Measurements from ENCODE around the gene GABRB2.

Gene GABRB2

DNA sequence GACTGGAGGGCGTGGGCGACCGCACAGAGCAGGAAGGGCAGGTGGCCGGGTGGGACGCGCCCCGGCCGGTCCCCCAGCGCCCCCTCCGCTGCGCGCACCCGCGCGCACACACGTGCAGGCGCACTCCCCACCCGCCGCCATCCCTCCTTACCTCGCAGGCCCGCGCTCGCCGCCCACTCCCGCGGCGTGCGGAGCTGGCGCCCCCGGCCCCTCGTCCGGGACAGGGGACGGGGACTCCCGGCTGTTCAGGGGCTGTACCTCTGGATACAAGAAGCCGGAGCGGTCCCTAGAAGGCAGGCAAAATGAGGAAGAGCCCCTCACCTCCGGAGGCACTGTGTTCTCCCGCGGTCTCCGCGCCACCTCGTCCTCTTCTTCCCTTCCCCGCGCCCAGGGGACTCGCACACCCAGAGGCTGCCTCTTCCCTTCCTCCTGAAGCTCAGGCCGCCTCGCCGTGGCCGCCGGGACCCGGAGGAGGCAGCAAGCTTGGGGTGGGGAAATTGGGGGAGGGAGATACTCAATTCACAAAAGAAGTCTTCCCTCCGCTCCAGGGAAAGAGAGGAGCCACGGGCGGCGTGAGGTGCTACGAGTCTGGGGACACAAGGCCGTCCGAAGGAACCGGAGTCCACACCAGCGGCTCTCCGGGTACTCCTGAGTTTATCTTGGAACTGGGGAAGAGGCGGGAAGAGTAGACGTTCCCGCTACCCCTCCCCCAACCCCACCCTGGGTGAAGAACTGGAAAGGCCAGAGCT lies 1.4 kb upstream of the GABRB2 start:
- DNase-seq (ENCODE audit: insufficient read length, low spot score) = no peak
- TF ChIP-seq SPI1 (IDR thresholded peaks at IDR 0.05; ENCODE audit: low read depth, low read length) = no peak
- no peak for TF ChIP-seq POLR2A (IDR thresholded peaks at IDR 0.05; ENCODE audit: low read depth, low read length)
- TF ChIP-seq POU2F2 (IDR thresholded peaks at IDR 0.05; ENCODE audit: low read depth, low read length) = no peak
- TF ChIP-seq TAF1 (IDR thresholded peaks at IDR 0.05; ENCODE audit: low read depth, low read length) = no peak
- TF ChIP-seq POLR2AphosphoS5 (IDR thresholded peaks at IDR 0.05; ENCODE audit: low read depth, low read length) = no peak
- TF ChIP-seq PAX5 (IDR thresholded peaks at IDR 0.05; ENCODE audit: insufficient read depth, low read length, severe bottlenecking) = no peak
- FAIRE-seq = no peak

DNA sequence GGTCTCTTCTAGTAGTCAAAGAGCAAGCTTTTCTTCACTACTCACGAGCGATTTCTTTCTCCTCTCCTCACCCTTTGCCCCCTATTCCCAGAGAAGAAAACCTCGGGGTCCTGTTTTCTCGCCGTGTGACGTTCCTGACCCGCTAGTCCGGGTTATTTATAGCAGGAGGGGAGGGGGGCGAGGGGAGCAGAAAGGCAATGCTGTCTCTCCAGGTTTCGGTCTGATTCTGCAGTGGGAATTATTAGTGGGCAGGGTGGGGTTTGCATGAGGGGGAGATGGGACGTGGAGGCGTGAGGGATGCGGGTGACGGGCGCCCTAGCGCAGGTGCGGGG lies 847 bp upstream of the GABRB2 start:
- TF ChIP-seq POLR2A (IDR thresholded peaks at IDR 0.05; ENCODE audit: low read depth, low read length) (no peak), SPI1 (IDR thresholded peaks at IDR 0.05; ENCODE audit: low read depth, low read length) (no peak), TAF1 (IDR thresholded peaks at IDR 0.05; ENCODE audit: low read depth, low read length) (no peak), POU2F2 (IDR thresholded peaks at IDR 0.05; ENCODE audit: low read depth, low read length) (no peak), POLR2AphosphoS5 (IDR thresholded peaks at IDR 0.05; ENCODE audit: low read depth, low read length) (no peak), PAX5 (IDR thresholded peaks at IDR 0.05; ENCODE audit: insufficient read depth, low read length, severe bottlenecking) (no peak)
- FAIRE-seq (no peak), DNase-seq (ENCODE audit: insufficient read length, low spot score) (no peak)

GRCh38 chr5:161546095-161546469 lies 443 bp downstream of the GABRB2 start:
- no peak for TF ChIP-seq POLR2A (IDR thresholded peaks at IDR 0.05; ENCODE audit: low read depth, low read length)
- TF ChIP-seq POU2F2 (IDR thresholded peaks at IDR 0.05; ENCODE audit: low read depth, low read length) = no peak
- TF ChIP-seq SPI1 (IDR thresholded peaks at IDR 0.05; ENCODE audit: low read depth, low read length) = no peak
- no peak for TF ChIP-seq PAX5 (IDR thresholded peaks at IDR 0.05; ENCODE audit: insufficient read depth, low read length, severe bottlenecking)
- no peak for TF ChIP-seq TAF1 (IDR thresholded peaks at IDR 0.05; ENCODE audit: low read depth, low read length)
- no peak for TF ChIP-seq POLR2AphosphoS5 (IDR thresholded peaks at IDR 0.05; ENCODE audit: low read depth, low read length)
- no peak for DNase-seq (ENCODE audit: insufficient read length, low spot score)
- no peak for FAIRE-seq

DNA sequence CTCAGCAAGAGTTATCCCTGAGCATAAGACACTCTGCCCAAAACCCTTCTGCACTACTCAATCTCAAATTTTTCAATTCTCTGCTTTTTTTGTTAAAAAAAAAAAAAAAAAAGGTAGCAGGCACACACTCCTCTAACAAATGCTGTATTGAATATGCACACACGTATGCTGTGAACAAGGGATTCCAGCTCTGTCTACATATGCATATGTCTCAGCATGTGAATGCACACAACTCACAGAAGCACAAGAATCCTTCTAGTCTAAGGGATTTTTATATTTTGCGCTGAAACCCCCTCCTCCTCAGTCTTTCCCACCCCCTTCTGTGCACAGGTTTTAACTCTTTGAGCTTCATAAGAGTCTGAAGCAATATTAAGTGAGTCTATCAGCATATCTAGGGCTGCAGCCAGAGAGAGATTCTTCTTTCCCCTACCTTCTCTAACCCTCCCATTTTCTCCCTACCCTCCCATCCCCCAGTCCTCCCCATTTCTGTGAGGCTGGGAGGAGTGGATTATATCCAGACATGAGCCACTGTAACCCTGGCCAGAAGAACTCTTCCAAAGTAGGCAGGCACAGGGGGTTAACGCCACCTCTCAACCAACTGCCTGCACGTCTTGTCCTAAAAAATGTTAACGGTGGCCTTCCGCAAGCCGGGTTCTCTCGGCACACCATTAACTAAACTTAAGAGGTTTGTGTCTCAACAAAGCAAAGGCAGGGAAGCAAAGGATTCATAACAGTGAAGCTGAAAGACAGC lies 1.0 kb downstream of the GABRB2 start:
- FAIRE-seq (no peak), DNase-seq (ENCODE audit: insufficient read length, low spot score) (no peak)
- TF ChIP-seq POLR2A (IDR thresholded peaks at IDR 0.05; ENCODE audit: low read depth, low read length) (no peak), POU2F2 (IDR thresholded peaks at IDR 0.05; ENCODE audit: low read depth, low read length) (no peak), TAF1 (IDR thresholded peaks at IDR 0.05; ENCODE audit: low read depth, low read length) (no peak), PAX5 (IDR thresholded peaks at IDR 0.05; ENCODE audit: insufficient read depth, low read length, severe bottlenecking) (no peak), POLR2AphosphoS5 (IDR thresholded peaks at IDR 0.05; ENCODE audit: low read depth, low read length) (no peak), SPI1 (IDR thresholded peaks at IDR 0.05; ENCODE audit: low read depth, low read length) (no peak)

DNA sequence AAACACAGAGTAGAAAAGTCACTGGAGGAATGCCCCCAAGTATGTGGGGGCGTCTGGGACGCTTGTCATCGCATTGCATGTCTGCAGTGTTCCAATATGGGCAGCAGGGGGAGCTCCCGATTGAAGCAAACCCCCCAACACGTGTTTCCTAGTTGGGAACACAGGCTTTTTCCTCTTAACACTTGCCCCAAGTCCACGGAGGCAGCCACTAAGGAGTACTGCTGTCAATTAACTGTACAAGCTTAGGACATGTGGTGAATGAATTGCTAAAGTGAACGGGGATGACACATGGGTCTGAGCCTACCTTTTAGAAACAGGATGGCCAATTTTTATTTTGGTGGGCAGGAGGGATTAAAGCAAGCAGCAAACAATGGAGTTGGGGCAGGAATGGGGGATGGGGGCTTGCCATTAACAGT lies 2.2 kb downstream of the GABRB2 start:
- peak; percentile 74 for FAIRE-seq
- DNase-seq (ENCODE audit: insufficient read length, low spot score) = no peak
- no peak for TF ChIP-seq TAF1 (IDR thresholded peaks at IDR 0.05; ENCODE audit: low read depth, low read length)
- TF ChIP-seq POLR2AphosphoS5 (IDR thresholded peaks at IDR 0.05; ENCODE audit: low read depth, low read length) = no peak
- TF ChIP-seq SPI1 (IDR thresholded peaks at IDR 0.05; ENCODE audit: low read depth, low read length) = no peak
- TF ChIP-seq POU2F2 (IDR thresholded peaks at IDR 0.05; ENCODE audit: low read depth, low read length) = no peak
- no peak for TF ChIP-seq POLR2A (IDR thresholded peaks at IDR 0.05; ENCODE audit: low read depth, low read length)
- no peak for TF ChIP-seq PAX5 (IDR thresholded peaks at IDR 0.05; ENCODE audit: insufficient read depth, low read length, severe bottlenecking)

DNA sequence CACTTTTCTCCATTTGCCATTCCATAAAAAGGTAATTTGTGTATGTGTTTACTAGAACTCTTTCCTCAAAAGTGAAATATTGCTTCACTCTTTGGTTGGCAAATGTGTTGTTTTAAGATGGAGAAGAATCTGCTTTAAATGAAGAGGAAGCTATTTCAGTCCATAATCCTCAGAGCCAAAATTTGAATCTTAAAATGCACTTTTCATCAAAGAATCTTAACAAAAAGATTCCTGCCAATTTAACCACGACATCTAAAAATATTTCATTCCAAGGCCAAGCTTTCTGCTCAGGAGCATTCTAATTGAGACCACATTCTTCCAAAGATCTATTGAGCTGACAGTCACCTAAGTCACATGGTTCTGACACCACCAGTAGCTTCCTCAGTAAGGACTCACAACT lies 7.5 kb downstream of the GABRB2 start:
- TF ChIP-seq SPI1 (IDR thresholded peaks at IDR 0.05; ENCODE audit: low read depth, low read length) (no peak), POU2F2 (IDR thresholded peaks at IDR 0.05; ENCODE audit: low read depth, low read length) (no peak), POLR2AphosphoS5 (IDR thresholded peaks at IDR 0.05; ENCODE audit: low read depth, low read length) (no peak), PAX5 (IDR thresholded peaks at IDR 0.05; ENCODE audit: insufficient read depth, low read length, severe bottlenecking) (no peak), POLR2A (IDR thresholded peaks at IDR 0.05; ENCODE audit: low read depth, low read length) (no peak), TAF1 (IDR thresholded peaks at IDR 0.05; ENCODE audit: low read depth, low read length) (no peak)
- no peak for FAIRE-seq
- DNase-seq (ENCODE audit: insufficient read length, low spot score) = no peak

- DNase-seq (ENCODE audit: insufficient read length, low spot score) (no peak), FAIRE-seq (no peak)
- TF ChIP-seq POU2F2 (IDR thresholded peaks at IDR 0.05; ENCODE audit: low read depth, low read length) = no peak
Observed at GRCh38 chr5:161535762-161536161, 10.8 kb downstream of the GABRB2 start.

DNA sequence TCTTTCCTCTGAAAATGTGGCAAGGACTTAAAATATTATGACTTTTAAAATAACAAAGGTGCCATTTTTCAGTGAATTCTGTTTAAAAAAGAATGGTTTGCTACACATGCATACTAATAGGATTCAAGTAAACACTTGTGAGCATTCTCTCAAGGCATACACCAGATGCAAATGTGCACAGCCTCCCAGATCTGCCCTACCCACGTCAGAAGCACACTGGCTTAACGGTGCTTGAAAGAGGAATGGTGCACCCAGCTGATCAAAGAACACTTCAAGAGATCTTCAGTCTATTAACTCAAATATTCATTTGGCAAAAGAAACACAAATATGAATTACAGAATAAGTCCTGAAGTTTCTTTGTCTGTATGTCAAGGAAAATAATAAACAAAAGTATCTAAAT lies 15.8 kb downstream of the GABRB2 start:
- TF ChIP-seq PAX5 (IDR thresholded peaks at IDR 0.05; ENCODE audit: insufficient read depth, low read length, severe bottlenecking) = no peak
- no peak for TF ChIP-seq POU2F2 (IDR thresholded peaks at IDR 0.05; ENCODE audit: low read depth, low read length)
- TF ChIP-seq TAF1 (IDR thresholded peaks at IDR 0.05; ENCODE audit: low read depth, low read length) = no peak
- TF ChIP-seq POLR2AphosphoS5 (IDR thresholded peaks at IDR 0.05; ENCODE audit: low read depth, low read length) = no peak
- TF ChIP-seq POLR2A (IDR thresholded peaks at IDR 0.05; ENCODE audit: low read depth, low read length) = no peak
- no peak for TF ChIP-seq SPI1 (IDR thresholded peaks at IDR 0.05; ENCODE audit: low read depth, low read length)
- DNase-seq (ENCODE audit: insufficient read length, low spot score) = no peak
- no peak for FAIRE-seq

DNA sequence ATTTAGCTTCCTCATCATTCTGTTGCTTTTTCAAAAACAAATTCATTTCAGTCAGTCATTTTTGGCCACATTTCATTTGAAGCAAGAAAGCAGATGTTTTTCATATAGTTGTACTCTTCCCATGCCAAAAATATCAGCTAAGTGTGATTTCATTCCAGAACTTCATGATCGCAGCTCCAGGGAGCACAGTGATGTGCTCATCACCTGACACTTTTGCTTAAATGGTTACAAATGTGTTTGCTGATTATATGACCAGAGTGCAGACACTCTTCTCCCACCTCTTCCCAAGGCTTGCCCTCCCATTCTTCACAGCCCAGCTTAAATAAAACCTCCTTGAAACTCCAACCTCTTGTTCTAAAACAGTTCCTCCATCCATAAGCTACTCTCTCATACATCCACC lies 32.6 kb downstream of the GABRB2 start:
- DNase-seq (ENCODE audit: insufficient read length, low spot score) = no peak

More for the DNA sequence above, 32.6 kb downstream of the GABRB2 start:
- no peak for TF ChIP-seq POU2F2 (IDR thresholded peaks at IDR 0.05; ENCODE audit: low read depth, low read length)
- TF ChIP-seq SPI1 (IDR thresholded peaks at IDR 0.05; ENCODE audit: low read depth, low read length) = no peak
- no peak for TF ChIP-seq TAF1 (IDR thresholded peaks at IDR 0.05; ENCODE audit: low read depth, low read length)
- no peak for TF ChIP-seq PAX5 (IDR thresholded peaks at IDR 0.05; ENCODE audit: insufficient read depth, low read length, severe bottlenecking)
- TF ChIP-seq POLR2A (IDR thresholded peaks at IDR 0.05; ENCODE audit: low read depth, low read length) = no peak
- FAIRE-seq = no peak
